AG04449 (cell line): ENCODE data around the gene LAMA2.
"Not testable (repeated sequence)": the region's sequence is repeated elsewhere in the genome, so short reads cannot be mapped to it uniquely, and the experiment has no call there.

Source experiments
- CTCF ChIA-PET: fragments of 350-600 bp; formaldehyde crosslinking; extraction: SDS; loops from one replicate; lab custom pipeline; 2021; ENCODE audit warnings: antibody characterized with exemption; lab: Yijun Ruan, JAX
- POLR2A ChIA-PET: fragments of 400-600, 350-600 bp; formaldehyde crosslinking; extraction: SDS; loops from one replicate; lab custom pipeline; 2020; ENCODE audit warnings: antibody characterized with exemption, inconsistent platforms; lab: Yijun Ruan, JAX
- DNase-seq: peaks from one replicate; pipeline ENCODE4 v3.0.0-alpha.2; 2010; ENCODE audit warnings: low read depth, low spot score
- H3K4me3 ChIP-seq: 2 replicates; pipeline ENCODE4 v1.5.1; 2011; ENCODE audit warnings: low read depth, mild to moderate bottlenecking, control low read depth, low read length
- CTCF ChIP-seq: IDR thresholded peaks from one replicate; pipeline ENCODE4 v1.5.1; 2011; ENCODE audit warnings: mild to moderate bottlenecking, moderate library complexity, low read length, control low read depth, inconsistent platforms; ENCODE audit not compliant: insufficient read depth; ENCODE audit errors: missing control alignments

LAMA2 gene

GRCh38 chr6:129055796-129056195 is 172.9 kb downstream of the LAMA2 start:
- no peak for DNase-seq
- no peak overlapping the region for H3K4me3 ChIP-seq
- ChIA-PET CTCF (no interaction called here), POLR2A (no interaction called here)
- TF ChIP-seq CTCF, result no peak

GRCh38 chr6:129059650-129060049 is 176.7 kb downstream of the LAMA2 start:
- POLR2A ChIA-PET, result no interaction called here
- DNase-seq, result no peak
- TF ChIP-seq CTCF, result no peak
- H3K4me3 ChIP-seq, result no peak overlapping the region
- CTCF ChIA-PET, result interaction anchor here (1.6 kb wide), 1 partner anchor 27 kb away, joined by 3 read pairs; no protein-coding TSS in a partner anchor

- no peak for DNase-seq
- CTCF ChIA-PET, result no interaction called here
- no peak for TF ChIP-seq CTCF
- H3K4me3 ChIP-seq, result no peak overlapping the region
- POLR2A ChIA-PET, result no interaction called here
These were observed 186.1 kb downstream of the LAMA2 start for GRCh38 chr6:129069006-129069405.

- TF ChIP-seq CTCF, result no peak
- H3K4me3 ChIP-seq, result no peak overlapping the region
- no peak for DNase-seq
- POLR2A ChIA-PET, result no interaction called here
- CTCF ChIA-PET, result no interaction called here
These were observed 190.1 kb downstream of the LAMA2 start for GRCh38 chr6:129073051-129073450.

- POLR2A ChIA-PET, result no interaction called here
- peak; percentile 2 for DNase-seq
- H3K4me3 ChIP-seq, result no peak overlapping the region
- TF ChIP-seq CTCF, result no peak
- CTCF ChIA-PET, result no interaction called here
These were observed 190.9 kb downstream of the LAMA2 start for GRCh38 chr6:129073691-129074395.

GRCh38 chr6:129084406-129084805 is 201.5 kb downstream of the LAMA2 start:
- DNase-seq, result no peak
- ChIA-PET CTCF (no interaction called here), POLR2A (no interaction called here)
- no peak for TF ChIP-seq CTCF
- H3K4me3 ChIP-seq, result no peak overlapping the region

GRCh38 chr6:129088481-129088880 is 205.5 kb downstream of the LAMA2 start:
- DNase-seq, CTCF ChIA-PET, H3K4me3 ChIP-seq, POLR2A ChIA-PET: not testable (repeated sequence)
